ENCODE data around the gene RTN4IP1. TPM values are rescaled to one million over a fixed set of nuclear protein-coding genes. Genes with fewer than 3 reads are reported as not detected.

Gene RTN4IP1
- total RNA-seq, 6 donors from 2014 or later, result 1.6 to 5.9 (median 4.3) TPM

DNA sequence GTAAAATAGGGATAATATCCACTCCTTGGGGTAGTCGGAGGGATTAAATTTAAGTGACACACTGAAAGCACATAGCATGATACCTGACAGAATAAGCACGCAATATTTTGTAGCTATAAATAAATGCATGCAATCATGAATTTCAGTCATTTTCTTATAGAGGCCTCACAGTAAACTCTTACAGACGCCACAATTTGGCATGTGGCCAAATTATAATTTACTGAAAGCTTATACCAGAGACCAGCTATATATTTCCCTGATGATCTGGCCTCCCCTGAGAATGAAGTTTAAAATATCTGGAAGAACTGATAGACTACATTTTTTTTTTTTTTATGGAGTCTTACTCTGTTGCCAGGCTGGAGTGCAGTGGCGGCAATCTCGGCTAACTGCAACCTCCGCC lies 40.9 kb upstream of the RTN4IP1 start:
- no peak for ATAC-seq (ENCODE audit: low FRiP score in 2 of 2)
- Histone ChIP-seq H3K36me3 (peaks cover 0 to 3% (median under 1%) of the 10 kb centered on the region in 4 donors), H3K4me1 (no peaks in the 10 kb centered on the region), H3K9me3 (no peaks in the 10 kb centered on the region), H3K27me3 (no peaks in the 10 kb centered on the region), H3K27ac (no peak overlapping the region), H3K4me3 (no peak overlapping the region)
- DNase-seq, result no peak
- TF ChIP-seq, protein P1, sequence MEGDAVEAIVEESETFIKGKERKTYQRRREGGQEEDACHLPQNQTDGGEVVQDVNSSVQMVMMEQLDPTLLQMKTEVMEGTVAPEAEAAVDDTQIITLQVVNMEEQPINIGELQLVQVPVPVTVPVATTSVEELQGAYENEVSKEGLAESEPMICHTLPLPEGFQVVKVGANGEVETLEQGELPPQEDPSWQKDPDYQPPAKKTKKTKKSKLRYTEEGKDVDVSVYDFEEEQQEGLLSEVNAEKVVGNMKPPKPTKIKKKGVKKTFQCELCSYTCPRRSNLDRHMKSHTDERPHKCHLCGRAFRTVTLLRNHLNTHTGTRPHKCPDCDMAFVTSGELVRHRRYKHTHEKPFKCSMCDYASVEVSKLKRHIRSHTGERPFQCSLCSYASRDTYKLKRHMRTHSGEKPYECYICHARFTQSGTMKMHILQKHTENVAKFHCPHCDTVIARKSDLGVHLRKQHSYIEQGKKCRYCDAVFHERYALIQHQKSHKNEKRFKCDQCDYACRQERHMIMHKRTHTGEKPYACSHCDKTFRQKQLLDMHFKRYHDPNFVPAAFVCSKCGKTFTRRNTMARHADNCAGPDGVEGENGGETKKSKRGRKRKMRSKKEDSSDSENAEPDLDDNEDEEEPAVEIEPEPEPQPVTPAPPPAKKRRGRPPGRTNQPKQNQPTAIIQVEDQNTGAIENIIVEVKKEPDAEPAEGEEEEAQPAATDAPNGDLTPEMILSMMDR (IDR thresholded peaks at IDR 0.05), result no peak
- no peak for TF ChIP-seq POLR2AphosphoS5 (IDR thresholded peaks at IDR 0.05)
- no peak for TF ChIP-seq EP300 (IDR thresholded peaks at IDR 0.05)
- no peak for TF ChIP-seq POLR2A (IDR thresholded peaks at IDR 0.05)
- 86 to 91% methylated on average over 6 of the region's 6 CpGs for WGBS, 2 donors

DNA sequence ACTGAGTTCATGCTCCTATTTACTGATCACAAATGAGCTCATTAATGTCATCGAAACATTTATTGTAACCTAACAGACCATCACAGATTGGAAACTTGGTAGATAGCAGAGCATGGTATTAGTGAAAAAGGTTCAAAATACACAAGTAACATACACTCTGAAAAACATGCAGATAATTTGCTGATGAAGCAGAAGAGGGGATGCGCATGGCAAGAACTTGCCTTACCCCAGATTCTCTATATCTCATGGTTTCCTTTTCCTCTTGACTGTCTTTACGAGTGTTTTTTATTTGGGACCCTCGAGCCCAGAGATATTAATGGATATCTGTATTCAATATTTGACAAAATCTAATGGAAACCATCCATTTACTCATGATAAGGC lies 37.7 kb upstream of the RTN4IP1 start:
- H3K4me3 ChIP-seq, result no peak overlapping the region
- no peaks in the 10 kb centered on the region for H3K9me3 ChIP-seq
- DNase-seq (no peak), ATAC-seq (ENCODE audit: low FRiP score in 2 of 2) (no peak)
- 91 to 92% methylated on average over 4 of the region's 4 CpGs for WGBS, 2 donors
- peaks cover 0 to 21% (median 14%) of the 10 kb centered on the region in 4 donors for H3K36me3 ChIP-seq
- no peaks in the 10 kb centered on the region for H3K27me3 ChIP-seq
- H3K27ac ChIP-seq, result no peak overlapping the region
- H3K4me1 ChIP-seq, result no peaks in the 10 kb centered on the region
- TF ChIP-seq POLR2A (IDR thresholded peaks at IDR 0.05), result no peak
- TF ChIP-seq POLR2AphosphoS5 (IDR thresholded peaks at IDR 0.05), result no peak
- TF ChIP-seq EP300 (IDR thresholded peaks at IDR 0.05), result no peak
- TF ChIP-seq, protein P1 (IDR thresholded peaks at IDR 0.05), result no peak

DNA sequence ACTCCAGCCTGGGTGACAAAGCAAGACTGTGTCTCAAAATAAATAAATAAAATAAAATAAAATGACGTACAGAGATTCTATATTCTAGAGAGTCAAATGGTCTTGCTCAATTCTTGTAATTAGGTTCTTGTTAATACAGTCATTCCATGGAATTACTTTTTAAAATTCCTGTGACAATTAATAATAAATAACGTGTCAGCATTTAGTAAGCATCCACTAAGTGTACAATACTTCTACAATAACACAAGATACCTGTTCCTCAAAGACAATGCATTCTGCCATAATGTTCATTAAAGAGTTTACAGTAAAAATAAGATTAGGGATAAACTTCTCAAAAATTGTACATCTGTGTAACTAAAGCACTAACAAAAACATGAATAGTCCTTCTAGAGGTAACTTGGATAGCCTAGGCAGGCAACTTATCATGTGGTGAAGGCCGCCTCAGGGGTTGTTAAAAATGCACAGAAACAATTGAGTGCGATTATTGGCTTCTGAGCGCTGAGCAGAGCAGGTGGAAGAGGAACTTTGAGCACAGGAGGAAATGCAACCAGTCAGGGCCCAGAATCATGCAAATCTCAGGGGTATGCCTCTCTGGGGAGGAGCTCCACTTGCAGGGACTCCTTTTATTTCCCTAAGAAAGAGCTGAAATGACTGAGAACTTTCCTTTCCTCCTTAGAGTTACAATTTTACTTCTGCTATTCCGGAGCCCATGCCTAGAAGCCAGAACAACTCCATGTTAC lies 37.2 kb upstream of the RTN4IP1 start:
- H3K27ac ChIP-seq, result no peak overlapping the region
- TF ChIP-seq EP300 (IDR thresholded peaks at IDR 0.05) (no peak), POLR2AphosphoS5 (IDR thresholded peaks at IDR 0.05) (no peak)
- H3K9me3 ChIP-seq, result no peaks in the 10 kb centered on the region
- H3K27me3 ChIP-seq, result no peaks in the 10 kb centered on the region
- ATAC-seq (ENCODE audit: low FRiP score in 2 of 2) (no peak), DNase-seq (no peak)
- H3K36me3 ChIP-seq, result peaks cover 0 to 21% (median 14%) of the 10 kb centered on the region in 4 donors
- WGBS, 2 donors, result 81 to 87% methylated on average over 6 of the region's 6 CpGs
- no peaks in the 10 kb centered on the region for H3K4me1 ChIP-seq
- H3K4me3 ChIP-seq, result no peak overlapping the region

DNA sequence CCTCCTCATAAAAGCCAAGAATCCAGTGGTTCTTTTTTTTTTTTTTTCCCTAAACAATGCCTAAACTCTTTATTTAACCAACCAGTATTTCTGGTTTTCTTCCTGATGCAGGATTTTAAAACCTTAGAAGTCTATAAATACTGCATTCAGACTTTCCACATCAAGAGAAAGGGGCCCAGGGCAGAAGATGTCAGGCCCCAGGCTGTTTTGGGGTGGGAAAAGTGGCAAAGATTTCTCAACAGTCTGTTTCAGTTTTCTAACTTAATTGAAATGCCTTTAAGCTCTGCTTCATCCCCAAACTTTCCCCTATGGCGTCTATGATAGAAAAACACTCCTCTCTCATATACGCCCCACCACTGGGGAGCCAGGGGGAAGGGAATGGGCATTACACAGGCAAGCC lies 33.2 kb upstream of the RTN4IP1 start:
- Histone ChIP-seq H3K9me3 (peaks cover 4 to 10% (median 8%) of the 10 kb centered on the region in 4 donors), H3K4me1 (no peaks in the 10 kb centered on the region), H3K4me3 (no peak overlapping the region), H3K36me3 (peaks cover 0 to 61% (median 27%) of the 10 kb centered on the region in 4 donors), H3K27me3 (no peaks in the 10 kb centered on the region), H3K27ac (no peak overlapping the region)
- DNase-seq (no peak), ATAC-seq (ENCODE audit: low FRiP score in 2 of 2) (no peak)
- TF ChIP-seq EP300 (IDR thresholded peaks at IDR 0.05), result no peak
- TF ChIP-seq, protein P1 (IDR thresholded peaks at IDR 0.05), result no peak
- no peak for TF ChIP-seq POLR2AphosphoS5 (IDR thresholded peaks at IDR 0.05)
- TF ChIP-seq POLR2A (IDR thresholded peaks at IDR 0.05), result no peak
- WGBS, 2 donors, result 93 to 94% methylated on average over 2 of the region's 2 CpGs

DNA sequence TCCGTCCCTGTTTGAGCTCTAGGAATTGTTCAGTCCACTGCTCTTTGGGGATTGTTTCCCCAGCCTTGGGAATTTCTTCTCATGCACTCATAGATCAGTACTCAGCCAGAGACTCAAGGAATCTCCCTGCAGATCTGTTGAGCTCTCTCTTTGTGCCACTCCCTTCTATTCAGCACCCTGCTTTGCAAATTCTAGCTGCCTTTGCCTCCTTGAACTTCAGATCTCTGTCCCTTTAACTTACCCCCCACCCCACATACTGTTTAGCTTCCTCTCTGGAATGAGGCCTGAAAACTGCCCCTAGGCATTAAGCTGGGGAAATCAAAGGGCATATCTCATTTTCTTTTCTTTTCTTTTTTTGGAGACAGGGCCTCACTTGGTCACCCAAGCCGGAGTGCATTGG lies 30.6 kb upstream of the RTN4IP1 start:
- H3K9me3 ChIP-seq, result peaks cover 4 to 10% (median 8%) of the 10 kb centered on the region in 4 donors
- no peak overlapping the region for H3K27ac ChIP-seq
- TF ChIP-seq, protein P1 (IDR thresholded peaks at IDR 0.05), result no peak
- TF ChIP-seq POLR2A (IDR thresholded peaks at IDR 0.05), result no peak
- TF ChIP-seq POLR2AphosphoS5 (IDR thresholded peaks at IDR 0.05), result no peak
- TF ChIP-seq EP300 (IDR thresholded peaks at IDR 0.05), result no peak
- WGBS, 2 donors, result 100% methylated on average over 2 of the region's 2 CpGs
- no peaks in the 10 kb centered on the region for H3K27me3 ChIP-seq
- H3K4me3 ChIP-seq, result no peak overlapping the region
- peaks cover 0 to 77% (median 43%) of the 10 kb centered on the region in 4 donors for H3K36me3 ChIP-seq
- H3K4me1 ChIP-seq, result no peaks in the 10 kb centered on the region
- DNase-seq (no peak), ATAC-seq (ENCODE audit: low FRiP score in 2 of 2) (no peak)

All from upper lobe of left lung (tissue), 6 donors.